ENCODE results near the gene ASIC2. TPM values are rescaled to one million over a fixed set of nuclear protein-coding genes. Genes with fewer than 3 reads are reported as not detected.

Gene ASIC2
- total and polyA plus RNA-seq, 9 of the 15 experiments (the other 6 are each of a cell fraction or from before 2014, with no cell fraction given) = not detected

DNA sequence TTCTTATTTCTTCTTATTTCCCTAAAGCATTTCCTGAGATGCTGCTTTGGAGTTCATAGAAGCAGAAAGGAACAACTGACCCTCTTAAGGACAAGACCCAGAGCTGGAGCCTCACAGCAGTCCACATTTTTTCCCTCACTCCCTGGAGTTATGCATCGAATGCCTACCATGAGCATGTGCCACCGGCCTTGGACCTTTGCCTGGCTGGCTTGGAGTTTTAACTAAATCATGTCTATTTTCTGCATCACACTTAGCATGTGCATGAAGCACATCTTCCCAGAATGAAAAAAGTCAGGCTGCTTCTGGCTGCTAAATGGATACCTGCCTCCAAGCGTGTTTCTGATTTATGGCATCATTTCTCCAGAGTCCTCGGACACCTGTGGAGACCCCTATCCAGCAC, 196.9 kb downstream of the ASIC2 start (continued):
- no peak for TF ChIP-seq ERF (CRISPR knock-in tag; IDR thresholded peaks at IDR 0.05)
- no peak for TF ChIP-seq ZFP30 (CRISPR knock-in tag; IDR thresholded peaks at IDR 0.05; ENCODE audit: borderline replicate concordance)
- no peak for TF ChIP-seq SUPT5H (IDR thresholded peaks at IDR 0.05)
- no peak for TF ChIP-seq ZBTB5 (IDR thresholded peaks at IDR 0.05)

GRCh38 chr17:33091271-33091670, 201.8 kb downstream of the ASIC2 start:
- no peak overlapping the region for H3K4me2 ChIP-seq (ENCODE audit: insufficient read depth, low read length)
- 0% methylated on average over 4 of the region's 5 CpGs for WGBS (ENCODE audit: insufficient coverage, low coverage, missing lambda C conversion rate)
- no peak for FAIRE-seq
- H3K36me3 ChIP-seq (ENCODE audit: control insufficient read depth, insufficient read depth, low read length) = no peaks in the 10 kb centered on the region
- no peak for DNase-seq (ENCODE audit: extremely low read depth in 1 of 4, low spot score in 3 of 4)
- ChIA-PET POLR2A (interaction anchor here (0.5 kb wide), 1 partner anchor 73 kb away, joined by 3 read pairs; no protein-coding TSS in a partner anchor), CTCF (ENCODE audit: low intra/inter-chr PET ratio) (no interaction called here)
- H3K9me1 ChIP-seq (ENCODE audit: control insufficient read depth, insufficient read depth, low read length) = no peaks in the 10 kb centered on the region
- in situ Hi-C loops (cut with MboI) (no loop called here), intact Hi-C loops (cut with micrococcal nuclease) (no loop called here)
- H3K9ac ChIP-seq (ENCODE audit: insufficient read depth in 1 of 2, low read depth in 2 of 2, low read length in 2 of 2) = no peak overlapping the region
- peaks cover 0 to 15% of the 10 kb centered on the region in 2 experiments; a peak in 2 of 5 replicates for H3K27me3 ChIP-seq (ENCODE audit: control insufficient read depth in 2 of 2, insufficient read depth in 2 of 2, low read length in 2 of 2)
- H4K20me1 ChIP-seq (replicated peaks; ENCODE audit: control insufficient read depth, insufficient read depth, low read length) = no peaks in the 10 kb centered on the region; the same call in 1 of the 2 replicates
- no peak for ATAC-seq
- no peak for TF ChIP-seq BCL6 (CRISPR knock-in tag; IDR thresholded peaks at IDR 0.05)
- TF ChIP-seq TCF7L2 (IDR thresholded peaks at IDR 0.05; ENCODE audit: low read depth, low read length) = no peak
- TF ChIP-seq EP400 (IDR thresholded peaks at IDR 0.05) = no peak
- no peak for TF ChIP-seq RAD21 (CRISPR knock-in tag; conservative IDR thresholded peaks at IDR 0.05 in 1 of 2, IDR thresholded peaks at IDR 0.05 in 1 of 2)
- TF ChIP-seq MTF1 (CRISPR knock-in tag; IDR thresholded peaks at IDR 0.05; ENCODE audit: borderline replicate concordance) = no peak
- H3K27ac ChIP-seq (ENCODE audit: extremely low read depth, low read depth, low read length) = no peak overlapping the region
- no TSS peak for BruUV-seq (replicated peaks)
- no peaks in the 10 kb centered on the region for H3K4me1 ChIP-seq (replicated peaks in 1 of 2; ENCODE audit: control insufficient read depth in 2 of 2, insufficient read depth in 2 of 2, low read length in 2 of 2)
- H3K79me2 ChIP-seq (ENCODE audit: control insufficient read depth, insufficient read depth, low read length) = no peaks in the 10 kb centered on the region
- H3K4me3 ChIP-seq = no peak overlapping the region
- H2AFZ ChIP-seq (ENCODE audit: low read depth, low read length) = no peak overlapping the region
- no peaks in the 10 kb centered on the region for H3K9me3 ChIP-seq (replicated peaks; ENCODE audit: control insufficient read depth, insufficient read depth, low read depth, low read length)
